Activated T-helper 17 cell treated with anti-CD3 and anti-CD28 coated beads, Interleukin-2, amount 50 U/mL, for 72 hours (primary cell): ENCODE data around the gene CHRM5. TPM values are rescaled to one million over a fixed set of nuclear protein-coding genes. Genes with fewer than 3 reads are reported as not detected.

Experiments used
- ATAC-seq: fragments of 150-1000 bp; cut with Tn5 transposase; replicated peaks from 2 replicates; pipeline ENCODE4 v1.10.0; 2021; ENCODE audit warnings: mild to moderate bottlenecking, moderate library complexity
- H3K27ac Mint-ChIP-seq: one replicate; pipeline ENCODE4 v1.8.0; 2022; ENCODE audit warnings: mixed read lengths
- H3K27me3 Mint-ChIP-seq: one replicate; pipeline ENCODE4 v1.8.0; 2022; ENCODE audit warnings: mixed read lengths
- H3K36me3 Mint-ChIP-seq: one replicate; pipeline ENCODE4 v1.8.0; 2022; ENCODE audit warnings: low read depth, mild to moderate bottlenecking, mixed read lengths
- H3K4me1 Mint-ChIP-seq: one replicate; pipeline ENCODE4 v1.8.0; 2022; ENCODE audit warnings: mixed read lengths
- H3K4me3 Mint-ChIP-seq: one replicate; pipeline ENCODE4 v1.8.0; 2022; ENCODE audit warnings: mild to moderate bottlenecking, mixed read lengths
- H3K9me3 Mint-ChIP-seq: one replicate; pipeline ENCODE4 v1.8.0; 2022; ENCODE audit warnings: mixed read lengths
- total RNA-seq, 2 donors: library from RNA; stranded (reverse); gene quantifications; one replicate each; pipeline ENCODE4 v1.2.3, GENCODE V29; 2022

Gene CHRM5
- total RNA-seq = not detected

- no peaks in the 10 kb centered on the region for H3K9me3 Mint-ChIP-seq
- H3K36me3 Mint-ChIP-seq = no peaks in the 10 kb centered on the region
- H3K4me1 Mint-ChIP-seq = no peaks in the 10 kb centered on the region
- no peak within 1 kb of the TSS for H3K4me3 Mint-ChIP-seq
- no peak for ATAC-seq
- no peak within 1 kb of the TSS for H3K27ac Mint-ChIP-seq
- H3K27me3 Mint-ChIP-seq = no peaks in the 10 kb centered on the region
Measured at GRCh38 chr15:33968224-33968623, at the start of gene CHRM5. CHRM5 (plus strand) TSS chr15:33968497; CDS start chr15:34062718, 94,221 bp downstream.

GRCh38 chr15:33923446-33923845, 44.9 kb upstream of the CHRM5 start:
- no peak for ATAC-seq
- Mint-ChIP-seq H3K36me3 (no peaks in the 10 kb centered on the region), H3K4me3 (no peak overlapping the region), H3K9me3 (no peaks in the 10 kb centered on the region), H3K27me3 (no peaks in the 10 kb centered on the region), H3K27ac (no peak overlapping the region), H3K4me1 (peaks cover 5% of the 10 kb centered on the region)

GRCh38 chr15:33926260-33926659, 42.0 kb upstream of the CHRM5 start:
- no peak overlapping the region for H3K4me3 Mint-ChIP-seq
- H3K36me3 Mint-ChIP-seq = no peaks in the 10 kb centered on the region
- H3K4me1 Mint-ChIP-seq = no peaks in the 10 kb centered on the region
- ATAC-seq = no peak
- no peak overlapping the region for H3K27ac Mint-ChIP-seq
- no peaks in the 10 kb centered on the region for H3K9me3 Mint-ChIP-seq
- no peaks in the 10 kb centered on the region for H3K27me3 Mint-ChIP-seq

GRCh38 chr15:33932734-33933133, 35.6 kb upstream of the CHRM5 start:
- Mint-ChIP-seq H3K36me3 (no peaks in the 10 kb centered on the region), H3K27me3 (no peaks in the 10 kb centered on the region), H3K27ac (no peak overlapping the region), H3K9me3 (no peaks in the 10 kb centered on the region), H3K4me1 (no peaks in the 10 kb centered on the region), H3K4me3 (no peak overlapping the region)
- ATAC-seq = no peak

- Mint-ChIP-seq H3K4me3 (no peak overlapping the region), H3K27me3 (no peaks in the 10 kb centered on the region), H3K9me3 (no peaks in the 10 kb centered on the region), H3K27ac (no peak overlapping the region), H3K36me3 (no peaks in the 10 kb centered on the region), H3K4me1 (no peaks in the 10 kb centered on the region)
- no peak for ATAC-seq
Measured at GRCh38 chr15:33934396-33934795, 33.9 kb upstream of the CHRM5 start.

- no peak overlapping the region for H3K4me3 Mint-ChIP-seq
- no peaks in the 10 kb centered on the region for H3K27me3 Mint-ChIP-seq
- H3K4me1 Mint-ChIP-seq = no peaks in the 10 kb centered on the region
- ATAC-seq = no peak
- H3K36me3 Mint-ChIP-seq = no peaks in the 10 kb centered on the region
- H3K27ac Mint-ChIP-seq = no peak overlapping the region
- no peaks in the 10 kb centered on the region for H3K9me3 Mint-ChIP-seq
Measured at GRCh38 chr15:33934921-33935320, 33.4 kb upstream of the CHRM5 start.

GRCh38 chr15:33941279-33942063, 26.8 kb upstream of the CHRM5 start:
- Mint-ChIP-seq H3K9me3 (no peaks in the 10 kb centered on the region), H3K4me1 (no peaks in the 10 kb centered on the region)
- ATAC-seq = no peak

GRCh38 chr15:33946152-33946551, 22.1 kb upstream of the CHRM5 start:
- Mint-ChIP-seq H3K36me3 (no peaks in the 10 kb centered on the region), H3K27ac (no peak overlapping the region), H3K9me3 (no peaks in the 10 kb centered on the region), H3K27me3 (no peaks in the 10 kb centered on the region), H3K4me3 (no peak overlapping the region), H3K4me1 (no peaks in the 10 kb centered on the region)
- ATAC-seq = no peak

More at GRCh38 chr15:33941279-33942063, 26.8 kb upstream of the CHRM5 start:
- Mint-ChIP-seq H3K27ac (no peak overlapping the region), H3K36me3 (no peaks in the 10 kb centered on the region), H3K4me3 (no peak overlapping the region), H3K27me3 (no peaks in the 10 kb centered on the region)

- Mint-ChIP-seq H3K36me3 (no peaks in the 10 kb centered on the region), H3K27me3 (no peaks in the 10 kb centered on the region), H3K9me3 (no peaks in the 10 kb centered on the region), H3K27ac (no peak overlapping the region), H3K4me1 (no peaks in the 10 kb centered on the region), H3K4me3 (no peak overlapping the region)
- no peak for ATAC-seq
Measured at GRCh38 chr15:33955945-33956344, 12.4 kb upstream of the CHRM5 start.

GRCh38 chr15:33956397-33956796, 11.9 kb upstream of the CHRM5 start:
- Mint-ChIP-seq H3K4me3 (no peak overlapping the region), H3K36me3 (no peaks in the 10 kb centered on the region), H3K9me3 (no peaks in the 10 kb centered on the region), H3K4me1 (no peaks in the 10 kb centered on the region), H3K27me3 (no peaks in the 10 kb centered on the region), H3K27ac (no peak overlapping the region)
- ATAC-seq = no peak

- Mint-ChIP-seq H3K27ac (no peak overlapping the region), H3K36me3 (no peaks in the 10 kb centered on the region), H3K27me3 (no peaks in the 10 kb centered on the region), H3K4me1 (no peaks in the 10 kb centered on the region), H3K4me3 (no peak overlapping the region), H3K9me3 (no peaks in the 10 kb centered on the region)
- no peak for ATAC-seq
Measured at GRCh38 chr15:33959844-33960548, 8.3 kb upstream of the CHRM5 start.

- H3K36me3 Mint-ChIP-seq = no peaks in the 10 kb centered on the region
- no peak overlapping the region for H3K27ac Mint-ChIP-seq
- no peaks in the 10 kb centered on the region for H3K27me3 Mint-ChIP-seq
- H3K4me1 Mint-ChIP-seq = no peaks in the 10 kb centered on the region
- H3K9me3 Mint-ChIP-seq = no peaks in the 10 kb centered on the region
- no peak overlapping the region for H3K4me3 Mint-ChIP-seq
- ATAC-seq = no peak
Measured at GRCh38 chr15:33960549-33960935, 7.8 kb upstream of the CHRM5 start.

GRCh38 chr15:33963831-33964664, 4.2 kb upstream of the CHRM5 start:
- no peaks in the 10 kb centered on the region for H3K27me3 Mint-ChIP-seq
- no peaks in the 10 kb centered on the region for H3K9me3 Mint-ChIP-seq
- no peak for ATAC-seq
- no peak overlapping the region for H3K27ac Mint-ChIP-seq
- H3K4me3 Mint-ChIP-seq = no peak overlapping the region
- H3K4me1 Mint-ChIP-seq = no peaks in the 10 kb centered on the region
- no peaks in the 10 kb centered on the region for H3K36me3 Mint-ChIP-seq

GRCh38 chr15:33964665-33965040, 3.6 kb upstream of the CHRM5 start:
- Mint-ChIP-seq H3K36me3 (no peaks in the 10 kb centered on the region), H3K27me3 (no peaks in the 10 kb centered on the region), H3K4me1 (no peaks in the 10 kb centered on the region), H3K9me3 (no peaks in the 10 kb centered on the region), H3K27ac (no peak overlapping the region), H3K4me3 (no peak overlapping the region)
- ATAC-seq = no peak

- no peak overlapping the region for H3K4me3 Mint-ChIP-seq
- ATAC-seq = no peak
- no peaks in the 10 kb centered on the region for H3K36me3 Mint-ChIP-seq
- H3K9me3 Mint-ChIP-seq = no peaks in the 10 kb centered on the region
- H3K4me1 Mint-ChIP-seq = no peaks in the 10 kb centered on the region
- no peaks in the 10 kb centered on the region for H3K27me3 Mint-ChIP-seq
- no peak overlapping the region for H3K27ac Mint-ChIP-seq
Measured at GRCh38 chr15:33968821-33969220, 524 bp downstream of the CHRM5 start.
